GM12872 (cell line): ENCODE data around the gene RAB40B.

Experiments used
- TF ChIP-seq, protein P1 (sequence below): IDR thresholded peaks from 3 replicates; pipeline ENCODE4 v1.5.1; 2011; ENCODE audit warnings: low read depth, mild to moderate bottlenecking, low read length, moderate library complexity; ENCODE audit not compliant: insufficient read depth

Gene RAB40B

DNA sequence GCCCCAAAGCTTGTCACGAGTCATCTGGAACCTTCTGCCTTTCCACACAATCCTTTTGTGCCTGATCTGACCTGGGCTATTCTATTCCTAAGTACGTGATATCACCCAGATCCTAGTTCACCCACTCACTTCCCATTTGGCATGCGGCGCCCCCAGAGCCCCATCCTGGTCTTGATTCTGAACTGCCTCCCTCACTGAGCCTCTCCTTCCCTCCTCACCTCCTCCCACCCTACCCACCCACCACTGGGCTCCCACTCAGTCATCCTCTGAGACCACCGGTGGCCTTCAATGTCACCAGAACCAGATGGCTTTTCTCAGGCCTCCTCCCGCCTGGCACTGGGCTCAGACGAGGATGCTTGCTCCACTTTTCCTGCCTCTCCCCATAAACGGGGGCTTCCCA is 68.8 kb downstream of the RAB40B start:
- TF ChIP-seq, protein P1, sequence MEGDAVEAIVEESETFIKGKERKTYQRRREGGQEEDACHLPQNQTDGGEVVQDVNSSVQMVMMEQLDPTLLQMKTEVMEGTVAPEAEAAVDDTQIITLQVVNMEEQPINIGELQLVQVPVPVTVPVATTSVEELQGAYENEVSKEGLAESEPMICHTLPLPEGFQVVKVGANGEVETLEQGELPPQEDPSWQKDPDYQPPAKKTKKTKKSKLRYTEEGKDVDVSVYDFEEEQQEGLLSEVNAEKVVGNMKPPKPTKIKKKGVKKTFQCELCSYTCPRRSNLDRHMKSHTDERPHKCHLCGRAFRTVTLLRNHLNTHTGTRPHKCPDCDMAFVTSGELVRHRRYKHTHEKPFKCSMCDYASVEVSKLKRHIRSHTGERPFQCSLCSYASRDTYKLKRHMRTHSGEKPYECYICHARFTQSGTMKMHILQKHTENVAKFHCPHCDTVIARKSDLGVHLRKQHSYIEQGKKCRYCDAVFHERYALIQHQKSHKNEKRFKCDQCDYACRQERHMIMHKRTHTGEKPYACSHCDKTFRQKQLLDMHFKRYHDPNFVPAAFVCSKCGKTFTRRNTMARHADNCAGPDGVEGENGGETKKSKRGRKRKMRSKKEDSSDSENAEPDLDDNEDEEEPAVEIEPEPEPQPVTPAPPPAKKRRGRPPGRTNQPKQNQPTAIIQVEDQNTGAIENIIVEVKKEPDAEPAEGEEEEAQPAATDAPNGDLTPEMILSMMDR = no peak

GRCh38 chr17:82627405-82627804 is 71.1 kb downstream of the RAB40B start:
- TF ChIP-seq, protein P1 = no peak

GRCh38 chr17:82623707-82624106 is 74.8 kb downstream of the RAB40B start:
- TF ChIP-seq, protein P1 = no peak

- TF ChIP-seq, protein P1 = no peak
These were observed 78.9 kb downstream of the RAB40B start for GRCh38 chr17:82619641-82620040.

DNA sequence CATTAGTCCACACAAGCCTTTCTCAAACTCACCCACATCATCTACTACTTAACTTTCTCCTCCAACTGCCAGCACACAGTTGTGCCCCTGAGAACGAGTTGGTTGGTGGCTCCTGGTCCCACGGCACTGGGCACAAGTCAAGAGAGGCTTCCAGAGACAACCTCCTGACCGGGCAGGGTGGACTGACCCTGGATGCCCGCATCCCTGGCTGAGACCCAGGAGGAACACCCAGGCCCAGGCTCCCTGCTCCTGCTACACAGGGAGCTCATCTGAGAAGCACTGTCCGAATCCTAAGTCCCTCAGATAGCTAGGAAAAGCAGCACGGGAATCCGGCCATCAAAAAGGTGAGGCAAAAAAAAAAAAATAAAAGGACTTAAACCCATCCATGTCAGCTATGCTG is 79.3 kb downstream of the RAB40B start:
- TF ChIP-seq, protein P1 = no peak

- TF ChIP-seq, protein P1 = no peak
These were observed 82.3 kb downstream of the RAB40B start for GRCh38 chr17:82616021-82616711.

GRCh38 chr17:82615084-82616020 is 83.1 kb downstream of the RAB40B start:
- TF ChIP-seq, protein P1 = no peak
